Neural progenitor cell (in vitro differentiated cells): Measurements from ENCODE around the gene OSTN.

Experiments used
- CTCF ChIP-seq: fragments of 200-600 bp; sonication (generic); IDR thresholded peaks from 2 replicates; pipeline ENCODE4 v1.5.1; 2017; ENCODE audit warnings: antibody characterized with exemption, mild to moderate bottlenecking
- EZH2 ChIP-seq: fragments of 200-600 bp; sonication (generic); IDR thresholded peaks from 2 replicates; pipeline ENCODE4 v1.6.1; 2017; ENCODE audit warnings: antibody characterized with exemption, mild to moderate bottlenecking, moderate library complexity

DNA sequence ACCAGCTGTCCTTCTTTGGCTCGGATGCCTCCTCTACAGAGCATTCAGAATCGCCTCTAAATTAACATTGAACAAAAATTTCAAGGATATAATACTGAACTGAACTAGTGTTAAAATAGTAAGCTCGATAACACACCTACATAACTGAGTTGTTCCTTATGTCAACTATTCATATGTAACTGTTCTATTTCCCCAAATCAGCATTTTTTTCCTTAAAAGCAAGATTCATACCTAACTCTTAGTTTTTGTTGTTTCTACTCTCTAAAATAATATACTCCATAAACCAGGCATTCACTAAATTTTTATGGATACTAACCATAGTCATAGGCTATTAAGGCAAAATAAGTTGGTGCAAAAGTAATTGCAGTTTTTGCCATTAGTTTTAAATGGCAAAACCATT, 32.7 kb upstream of the OSTN start:
- TF ChIP-seq EZH2 (no peak), CTCF (no peak)
